Measurements from ENCODE around the gene OSBPL3.

Gene OSBPL3

DNA sequence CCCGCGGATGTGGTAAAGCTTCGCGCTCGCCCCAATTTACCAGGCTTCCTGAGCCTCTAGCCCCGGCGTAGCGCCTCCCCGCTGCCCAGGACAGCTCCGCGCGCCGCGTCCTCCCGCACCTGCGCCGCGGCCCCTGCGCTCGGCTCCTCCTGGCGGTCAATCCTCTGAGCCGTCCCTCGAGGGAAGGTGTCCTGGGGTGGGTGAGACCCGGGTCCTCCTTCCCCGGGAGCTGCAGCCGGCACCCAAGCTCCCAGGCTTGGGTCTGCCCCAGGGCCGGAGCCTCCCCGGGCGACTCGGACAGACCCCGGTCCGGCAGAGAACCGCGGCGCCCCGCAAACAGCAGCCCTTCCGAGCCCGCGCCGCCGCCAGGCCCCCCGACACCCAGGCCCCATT lies 512 bp downstream of the OSBPL3 start:
- peak; percentile 48 to 67 (median 55) for DNase-seq (ENCODE audit: low read depth in 3 of 3)

DNA sequence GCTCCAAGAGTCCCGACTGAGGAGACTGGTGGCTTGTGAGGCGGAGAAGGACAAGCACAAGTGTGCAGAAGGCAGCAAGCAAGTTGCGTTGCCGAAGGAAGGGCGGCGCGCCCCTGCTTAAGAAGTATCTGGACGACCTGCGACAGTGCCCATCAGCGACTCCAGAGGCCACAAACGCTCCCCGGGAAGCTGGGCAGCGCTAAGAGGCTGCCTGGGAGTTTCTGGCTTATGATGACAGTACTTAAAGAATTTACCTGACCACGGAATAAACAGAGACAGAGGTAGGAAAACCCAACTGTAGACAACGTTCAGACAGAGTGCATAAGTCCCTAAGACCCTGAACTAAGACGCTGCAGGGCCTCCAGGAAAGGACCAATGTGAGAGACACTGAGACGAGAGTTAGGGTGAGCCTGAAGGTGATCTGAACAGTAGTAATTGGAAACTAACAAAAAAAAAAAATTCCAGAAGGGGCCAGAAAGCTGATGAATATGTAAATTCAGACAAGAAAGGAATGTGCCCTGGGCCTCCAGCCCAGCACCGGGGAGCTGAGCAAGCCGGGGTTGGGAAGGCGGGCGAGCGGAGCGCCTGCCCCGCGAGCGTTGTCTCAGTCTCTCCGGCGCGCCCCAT lies 1.0 kb downstream of the OSBPL3 start:
- no peak for DNase-seq (ENCODE audit: low read depth in 3 of 3)

DNA sequence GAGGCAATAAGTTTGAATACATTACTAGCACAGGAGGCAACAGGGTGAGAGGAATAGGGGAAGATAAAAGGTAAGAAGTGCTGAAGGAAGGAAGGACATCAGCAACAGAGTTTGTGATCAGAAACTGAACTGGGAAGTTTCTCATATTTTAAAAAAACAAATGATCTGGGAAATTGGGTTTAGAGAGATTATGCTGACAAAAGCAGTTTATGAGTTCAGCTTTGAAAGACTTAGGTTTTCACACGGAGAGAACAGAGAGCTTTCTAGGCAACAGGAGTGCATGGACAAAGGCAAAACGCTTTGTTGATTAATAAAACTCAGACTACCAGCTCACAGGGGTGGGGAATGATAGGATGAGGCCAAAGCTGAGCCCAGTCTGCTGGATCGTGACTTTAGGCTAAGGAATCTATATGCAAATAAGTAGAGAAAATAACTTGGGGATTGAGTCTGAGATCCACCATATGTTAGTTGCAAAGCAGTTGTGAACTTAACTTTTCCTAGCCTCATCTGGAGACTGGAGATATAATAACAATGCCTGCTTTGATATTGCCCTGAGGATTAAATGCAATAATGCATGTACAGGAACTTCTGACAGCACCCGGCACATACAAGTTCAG lies 4.2 kb downstream of the OSBPL3 start:
- no peak for DNase-seq (ENCODE audit: low read depth in 3 of 3)

DNA sequence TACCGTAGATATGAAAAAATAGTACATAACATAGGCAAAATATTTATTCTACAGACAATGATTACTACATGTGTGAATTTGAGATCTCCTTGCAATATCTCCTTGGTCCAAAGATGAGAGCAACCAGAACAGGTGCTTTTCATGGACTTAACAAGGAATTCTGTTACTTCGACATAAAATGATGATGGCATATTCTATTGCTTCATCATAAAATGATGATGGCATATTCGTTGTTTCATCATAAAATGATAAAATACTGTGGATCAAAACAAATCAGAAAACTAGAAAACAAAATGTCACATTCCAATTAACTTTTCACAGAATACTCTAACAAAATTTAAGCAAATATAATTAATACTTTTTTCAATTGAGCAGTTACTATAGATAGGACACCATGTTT lies 4.8 kb downstream of the OSBPL3 start:
- DNase-seq (ENCODE audit: low read depth in 3 of 3): no peak

DNA sequence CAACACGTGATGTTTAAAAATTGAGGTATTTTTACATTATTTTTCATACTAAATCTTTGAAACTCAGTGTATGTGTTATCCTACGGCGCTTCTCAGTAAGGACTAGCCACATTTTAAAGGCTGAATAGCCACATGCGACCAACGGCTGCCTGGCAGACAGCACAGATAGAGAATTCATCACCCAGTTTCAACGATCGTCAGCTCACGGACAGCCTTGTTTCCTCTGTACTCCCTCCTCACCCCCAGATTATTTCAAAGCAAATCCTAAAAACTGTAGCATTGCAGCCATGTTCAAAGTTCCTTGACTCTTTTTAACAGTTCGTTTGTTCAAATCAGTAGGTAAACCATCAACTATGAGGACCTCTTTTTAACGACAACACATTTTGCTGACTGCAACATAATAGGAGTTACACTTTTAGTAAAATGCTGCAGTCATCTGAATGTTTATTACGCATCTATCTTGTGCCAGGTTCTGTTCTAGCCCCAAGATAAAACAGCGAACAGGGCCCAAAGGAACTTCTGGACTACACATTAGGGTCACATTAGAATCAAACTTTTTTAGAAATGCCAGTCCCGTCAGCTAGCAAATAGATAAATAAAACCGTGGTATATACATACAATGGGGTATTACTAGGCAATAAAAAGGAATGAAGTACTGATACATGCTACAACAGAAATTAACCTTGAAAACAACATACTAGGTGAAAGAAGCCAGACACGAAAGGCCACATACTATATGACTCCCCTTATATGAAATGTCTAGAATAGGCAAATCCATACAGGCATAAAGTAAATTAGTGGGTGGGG lies 5.7 kb downstream of the OSBPL3 start:
- no peak for DNase-seq (ENCODE audit: low read depth in 3 of 3)

DNA sequence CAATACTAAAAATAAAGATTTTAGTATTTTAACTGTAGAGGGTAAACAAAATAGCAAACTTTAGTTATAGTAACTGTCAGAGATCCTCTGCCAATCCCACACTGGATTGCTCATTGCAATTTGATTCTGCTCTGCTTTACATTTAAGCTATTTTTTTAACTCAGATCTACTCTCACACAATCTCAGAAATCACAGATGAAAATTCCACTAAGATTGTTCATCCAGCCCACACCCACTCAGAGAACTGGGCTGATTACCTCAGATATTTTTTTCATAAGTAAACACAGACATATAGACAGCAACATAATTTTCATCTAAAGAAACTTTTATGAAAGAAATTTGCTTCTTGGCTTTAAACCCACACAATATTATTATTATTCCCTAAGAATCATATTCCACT lies 7.0 kb downstream of the OSBPL3 start:
- no peak for DNase-seq (ENCODE audit: low read depth in 3 of 3)

DNA sequence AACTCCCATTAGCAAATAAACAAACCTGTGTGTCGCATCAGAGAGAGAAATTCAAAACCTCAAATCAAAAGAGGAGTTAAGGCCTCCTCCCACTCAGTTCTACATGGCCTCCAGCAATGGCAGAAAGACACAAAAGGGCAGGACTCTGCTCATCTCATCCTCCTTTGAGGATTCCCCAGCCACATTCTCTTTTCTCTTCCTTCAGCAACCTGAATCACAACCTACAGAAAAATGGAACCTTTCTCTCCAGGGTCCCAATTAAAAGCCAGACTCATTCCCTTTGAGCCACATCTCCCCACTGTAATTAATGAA lies 7.9 kb downstream of the OSBPL3 start:
- no peak for DNase-seq (ENCODE audit: low read depth in 3 of 3)

DNA sequence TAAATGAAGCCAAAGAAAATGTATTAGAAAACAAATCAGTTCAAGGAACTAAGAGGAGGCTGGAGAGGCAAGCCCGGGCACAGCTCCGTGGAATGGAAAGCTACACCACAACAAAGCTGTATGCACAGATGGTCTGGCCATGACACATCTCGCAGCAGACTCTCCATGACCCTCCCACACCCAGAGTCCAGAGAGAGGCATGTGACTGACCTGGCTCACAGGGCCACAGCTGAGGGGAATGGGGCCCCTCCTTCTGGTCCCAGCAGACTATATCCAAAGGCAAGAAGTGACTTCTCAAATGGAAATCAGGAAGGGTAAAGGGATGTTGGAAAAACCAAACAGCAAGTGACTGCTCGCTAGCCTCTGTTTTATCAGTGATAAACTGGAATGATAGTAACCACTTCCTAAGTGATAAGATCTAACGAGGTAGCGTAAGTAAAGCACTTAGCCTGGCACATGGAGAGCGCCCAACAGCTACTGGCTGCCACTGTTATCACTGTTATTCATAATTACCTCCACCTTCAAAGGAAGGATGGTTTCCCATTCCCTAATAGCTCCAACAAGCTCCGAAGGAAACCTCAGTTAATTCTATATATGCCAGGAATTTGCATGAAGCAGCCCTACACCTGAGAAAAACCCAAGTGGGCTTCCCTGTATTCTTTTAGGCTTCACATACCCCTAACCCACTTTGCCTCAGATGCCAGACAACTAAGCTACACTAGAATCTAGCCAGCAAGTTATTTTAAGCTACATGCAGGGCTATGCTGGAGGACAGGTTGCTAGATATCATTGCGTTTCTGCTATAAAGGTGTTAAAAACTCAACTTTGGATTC lies 8.4 kb downstream of the OSBPL3 start:
- DNase-seq (ENCODE audit: low read depth in 3 of 3): no peak

DNA sequence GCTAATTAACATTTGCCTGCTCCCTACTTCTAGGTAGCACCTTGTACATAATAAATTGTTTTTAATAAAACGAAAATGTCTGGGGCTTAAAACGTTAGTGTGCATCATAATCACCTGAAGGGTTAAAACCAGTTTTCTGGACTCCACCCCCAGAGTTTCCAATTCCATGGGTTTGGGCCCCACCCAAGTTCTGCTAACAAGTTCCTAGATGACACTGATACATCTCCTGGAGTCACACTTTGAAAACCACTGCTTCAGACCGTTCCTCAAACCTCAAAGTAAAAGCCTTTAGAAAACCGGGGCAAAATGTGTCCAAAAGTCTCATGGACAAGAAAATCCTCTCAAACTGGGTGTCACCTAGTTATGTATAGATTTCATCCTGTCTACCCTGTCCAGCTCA lies 9.3 kb downstream of the OSBPL3 start:
- no peak for DNase-seq (ENCODE audit: low read depth in 3 of 3)

DNA sequence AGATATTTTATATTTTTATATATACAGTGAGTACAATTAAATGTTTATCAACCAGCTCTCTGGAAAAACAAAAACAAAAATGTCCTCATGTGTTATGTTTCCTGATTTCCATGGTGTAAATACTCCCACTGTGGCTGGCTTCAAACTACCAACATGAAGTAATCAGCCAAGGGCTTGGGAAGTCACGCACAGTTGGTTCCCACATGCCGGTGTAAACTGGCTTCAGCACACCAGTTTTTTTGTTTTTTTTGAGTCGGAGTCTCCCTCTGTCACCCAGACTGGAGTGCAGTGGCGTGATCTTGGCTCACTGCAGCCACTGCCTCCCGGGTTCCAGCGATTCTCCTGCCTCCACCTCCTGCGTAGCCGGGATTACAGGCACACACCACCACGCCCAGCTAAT lies 11.8 kb downstream of the OSBPL3 start:
- DNase-seq (ENCODE audit: low read depth in 3 of 3): no peak

DNA sequence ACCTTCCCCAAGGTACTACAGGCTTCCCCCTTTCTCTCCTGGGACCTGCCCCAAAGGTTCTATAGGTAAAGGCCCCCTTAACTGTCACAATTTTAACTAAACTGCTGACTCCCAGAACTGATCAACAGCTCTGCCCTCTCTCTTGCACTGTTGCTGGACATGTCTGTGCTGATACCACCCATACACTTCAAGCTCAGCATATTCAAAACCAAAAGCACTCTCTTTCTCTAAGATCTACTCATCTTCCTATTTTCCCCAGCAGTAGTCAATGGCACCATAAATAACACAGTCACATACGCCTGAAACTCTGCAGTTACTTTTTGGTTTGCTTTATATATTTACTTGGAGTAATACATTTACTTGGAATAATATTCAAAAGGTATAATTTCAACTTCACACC lies 12.3 kb downstream of the OSBPL3 start:
- DNase-seq (ENCODE audit: low read depth in 3 of 3): no peak

DNA sequence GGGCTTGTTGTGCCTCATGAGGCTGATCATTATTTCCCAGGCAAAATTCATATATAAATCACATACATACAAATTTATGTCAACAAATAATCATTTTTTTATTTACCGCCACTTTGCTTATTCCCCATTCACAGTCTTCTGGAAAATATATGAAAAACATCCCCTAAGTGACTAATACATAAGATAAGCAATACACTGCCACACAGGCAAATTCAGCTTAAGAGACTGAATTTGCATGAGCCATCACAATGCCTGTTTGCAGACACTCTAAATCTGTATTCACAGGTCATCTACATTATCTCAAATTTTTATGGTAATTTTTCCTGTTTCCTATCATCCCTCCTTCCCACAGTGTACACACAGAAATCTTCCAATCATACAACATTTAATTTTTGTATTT lies 13.2 kb downstream of the OSBPL3 start:
- DNase-seq (ENCODE audit: low read depth in 3 of 3): no peak

DNA sequence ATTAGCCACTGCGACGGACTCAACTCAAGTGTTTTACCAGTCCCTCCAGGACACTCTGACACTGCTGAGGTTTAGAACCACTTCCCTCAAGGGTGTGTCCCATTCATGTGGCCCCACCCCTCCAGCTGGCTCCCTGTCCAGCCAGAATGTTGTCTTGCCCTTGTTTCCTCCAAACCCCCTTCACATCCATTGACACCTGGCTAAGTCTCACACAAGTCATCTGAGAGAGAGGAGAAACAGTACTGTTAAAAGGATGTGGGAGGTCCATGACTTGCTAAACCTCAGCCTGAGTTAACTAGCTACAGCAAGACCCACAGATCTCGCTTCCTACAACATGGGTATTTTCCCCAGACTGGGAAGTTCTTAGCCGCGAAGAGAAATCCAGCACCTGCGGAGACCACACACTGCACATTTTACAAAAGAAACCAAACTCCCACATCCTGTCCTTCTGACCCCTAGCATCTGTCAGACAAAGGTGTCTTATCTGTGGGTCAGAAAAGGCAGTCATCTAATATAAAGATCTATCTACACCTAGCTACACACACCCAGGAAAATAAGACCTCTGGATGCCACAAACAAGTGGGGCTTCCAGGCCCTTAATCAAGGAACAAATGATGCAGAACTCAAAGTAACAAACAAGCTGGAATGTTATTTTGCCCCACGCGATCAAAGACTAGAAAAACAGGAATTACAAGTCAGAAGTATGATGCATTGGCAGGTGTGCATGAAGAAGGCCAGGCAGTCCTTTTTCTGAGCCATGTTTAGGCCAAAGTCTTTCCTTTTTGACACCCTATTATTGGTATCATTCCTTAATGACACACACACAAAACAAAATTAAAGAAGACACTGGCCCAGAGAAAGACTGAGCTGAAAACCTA lies 13.9 kb downstream of the OSBPL3 start:
- no peak for DNase-seq (ENCODE audit: low read depth in 3 of 3)

DNA sequence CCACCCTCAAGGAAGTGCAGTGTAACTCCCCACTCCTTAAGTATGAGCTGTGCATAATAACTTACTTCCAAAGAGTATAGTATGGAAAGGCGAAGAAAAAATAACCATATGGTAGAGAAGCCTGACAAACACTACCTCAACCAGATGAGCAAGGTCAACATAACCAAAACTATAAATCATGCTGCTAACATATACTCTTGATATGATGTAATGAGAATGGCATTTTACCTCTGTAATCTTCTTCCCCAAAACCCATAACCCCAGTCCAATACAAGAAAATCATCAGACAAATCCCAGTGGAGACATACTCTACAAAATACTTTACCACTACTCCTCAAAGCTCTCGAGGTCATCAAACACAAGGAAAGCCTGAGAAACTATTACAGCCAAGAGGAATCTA lies 15.8 kb downstream of the OSBPL3 start:
- DNase-seq (ENCODE audit: low read depth in 3 of 3): no peak

DNA sequence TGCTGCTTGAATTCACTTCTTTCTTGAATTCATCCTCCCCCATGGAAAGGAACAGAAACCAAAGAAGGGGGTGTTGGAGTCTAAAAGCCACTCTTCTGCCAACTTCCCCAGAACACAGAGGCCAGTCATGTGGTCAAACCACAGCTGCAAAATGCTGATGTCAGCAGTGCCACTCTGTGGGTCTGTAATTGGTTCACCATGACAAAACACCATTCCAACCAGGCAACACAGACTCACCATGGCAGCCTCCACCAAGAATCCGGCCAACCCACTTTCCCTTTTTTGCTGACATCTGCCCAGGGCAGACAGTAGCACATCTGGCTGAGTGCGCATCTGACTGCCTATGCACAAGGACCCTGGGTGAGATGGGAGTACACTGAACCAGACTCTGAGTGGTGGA lies 16.8 kb downstream of the OSBPL3 start:
- no peak for DNase-seq (ENCODE audit: low read depth in 3 of 3)

DNA sequence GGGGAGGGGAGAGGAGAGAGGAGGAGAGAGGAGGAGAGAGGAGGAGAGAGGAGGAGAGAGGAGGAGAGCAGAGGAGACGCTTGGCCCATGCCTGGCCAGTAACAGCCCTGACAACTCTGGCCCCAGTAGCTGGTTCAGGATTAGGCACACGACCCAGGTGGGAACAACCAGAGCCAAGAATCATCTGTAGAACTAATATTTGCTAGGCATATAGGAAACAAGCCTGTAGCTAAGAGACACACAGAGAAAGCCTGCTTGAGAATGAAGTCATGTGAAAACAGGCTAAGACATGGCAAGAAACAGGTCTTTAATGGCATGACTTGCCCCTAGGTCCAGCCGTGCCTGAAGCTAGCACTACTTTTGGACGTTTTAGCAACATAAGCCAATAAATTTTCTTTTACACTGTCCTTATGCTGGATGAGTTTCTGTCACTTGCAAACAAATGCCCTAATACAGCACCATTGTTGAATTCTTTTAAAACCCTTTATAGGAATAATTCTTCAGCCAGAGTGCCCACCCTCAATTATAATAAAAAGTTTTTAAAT lies 17.5 kb downstream of the OSBPL3 start:
- DNase-seq (ENCODE audit: low read depth in 3 of 3): no peak

DNA sequence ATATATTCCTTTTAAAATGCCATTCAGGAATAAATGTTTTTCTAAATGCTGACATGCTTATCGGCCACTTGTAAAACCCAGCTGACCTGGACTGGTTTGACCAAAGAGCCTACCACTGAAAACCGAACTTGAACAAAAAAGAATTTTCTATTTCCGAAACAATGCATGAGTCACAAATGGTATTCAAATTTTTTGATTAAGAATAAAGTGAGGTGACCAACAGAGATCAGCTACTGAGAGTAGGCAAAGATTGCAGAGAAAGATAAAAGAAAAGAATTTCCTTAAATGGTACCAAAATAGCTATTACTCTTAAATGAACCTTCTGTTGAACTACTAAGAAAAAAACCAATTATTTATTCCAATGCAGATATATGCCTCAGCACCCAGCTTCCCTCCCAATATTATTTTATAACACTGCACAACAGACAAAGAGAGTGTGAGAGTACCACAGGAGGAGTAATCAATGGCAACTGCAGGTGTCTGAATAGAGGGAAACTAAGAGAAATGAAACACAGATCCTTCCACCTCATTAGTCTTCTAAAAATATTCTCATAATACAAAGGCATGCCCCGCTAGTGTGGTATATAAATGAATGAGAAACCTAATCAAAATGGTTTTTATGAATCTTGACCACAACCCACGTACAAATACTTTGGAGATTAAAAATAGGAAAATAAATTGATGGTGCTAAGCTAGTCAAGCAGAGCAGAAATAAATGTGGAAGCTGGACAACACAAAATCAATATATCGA lies 20.1 kb downstream of the OSBPL3 start:
- no peak for DNase-seq (ENCODE audit: low read depth in 3 of 3)

DNA sequence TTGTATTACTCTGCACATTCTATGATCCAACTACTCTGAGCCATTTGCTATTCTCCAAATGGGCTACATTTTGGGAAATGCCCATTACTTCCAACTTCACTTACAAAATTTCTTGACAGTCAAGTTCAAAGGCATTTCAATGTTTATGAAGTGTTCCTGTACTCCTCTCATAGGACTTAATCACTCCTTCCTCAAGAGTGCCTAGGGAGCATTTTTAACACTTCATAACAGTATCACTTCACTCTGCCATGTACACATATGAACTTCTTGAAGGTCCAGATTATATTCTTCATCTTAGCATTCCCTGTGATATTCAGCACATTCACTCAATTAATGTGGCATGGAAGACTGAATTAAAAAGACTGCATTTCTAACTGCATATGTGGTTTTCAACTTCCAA lies 21.6 kb downstream of the OSBPL3 start:
- no peak for DNase-seq (ENCODE audit: low read depth in 3 of 3)

DNA sequence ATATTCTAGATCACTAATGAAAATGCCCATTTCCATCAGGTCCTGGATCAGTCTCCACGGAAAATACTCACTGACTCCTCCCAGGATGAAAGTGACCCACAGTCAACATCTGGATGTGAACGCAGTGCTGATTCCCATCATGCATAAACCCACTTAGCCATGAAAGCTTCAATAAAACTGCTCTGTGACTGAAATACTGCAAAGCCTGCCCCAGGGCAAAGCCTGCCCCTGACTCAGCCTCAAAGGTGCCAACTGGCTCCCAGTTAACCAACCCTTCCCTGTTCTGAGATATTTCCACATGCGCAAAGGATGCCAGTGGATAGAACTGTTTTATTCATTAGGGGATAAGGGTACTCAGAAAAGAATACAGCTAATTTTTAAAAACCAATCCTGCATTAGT lies 24.0 kb downstream of the OSBPL3 start:
- DNase-seq (ENCODE audit: low read depth in 3 of 3): no peak

DNA sequence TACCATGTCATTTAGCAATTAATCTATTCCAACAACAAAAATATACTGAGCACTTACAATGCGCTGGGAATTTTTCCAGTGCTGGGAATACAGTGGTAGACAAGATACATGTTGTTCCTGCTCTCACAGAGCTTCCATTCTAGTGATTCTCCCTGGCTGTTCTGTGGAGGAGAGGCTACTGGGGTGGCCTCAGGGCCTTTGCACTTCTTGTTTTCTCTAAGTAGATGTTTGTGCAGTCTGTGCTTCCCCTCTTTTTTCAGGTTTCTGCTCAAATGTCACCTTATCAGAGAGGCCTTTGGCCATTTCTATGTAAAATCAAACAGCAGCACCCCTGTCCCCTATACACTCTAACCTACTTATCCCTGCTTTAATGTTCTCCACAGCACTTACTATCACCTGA lies 24.7 kb downstream of the OSBPL3 start:
- DNase-seq (ENCODE audit: low read depth in 3 of 3): no peak

DNA sequence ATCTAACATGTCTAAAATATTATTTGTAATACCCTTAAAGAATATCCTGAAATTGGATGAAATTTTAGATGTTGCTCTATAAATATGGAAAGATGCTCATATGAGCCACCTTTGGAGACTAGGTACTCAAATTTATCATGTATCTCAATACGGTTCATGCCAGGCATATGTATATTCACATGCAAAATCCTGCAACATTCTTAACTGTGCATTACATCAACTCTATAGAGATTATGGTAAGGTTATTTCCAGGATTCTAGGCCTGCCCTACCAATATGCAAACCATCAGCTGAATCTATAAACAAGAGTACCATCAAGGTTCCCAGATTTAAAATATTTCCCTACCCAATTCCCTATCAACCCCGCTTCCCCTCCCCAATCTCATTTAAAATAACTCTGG lies 27.5 kb downstream of the OSBPL3 start:
- DNase-seq (ENCODE audit: low read depth in 3 of 3): no peak
